K562 (cell line): Measurements from ENCODE around the gene TECTA.

ENCODE experiments used
- CTCF ChIP-seq, 3 experiments: IDR thresholded peaks in 2 of 3; conservative IDR thresholded peaks in 1 of 3; 2 replicates each; pipeline ENCODE4 v1.5.1; 2011 to 2012; ENCODE audit warnings: low read length in 3 of 3, mild to moderate bottlenecking in 3 of 3, control low read depth in 2 of 3, improper control_type of control experiment in 1 of 3, inconsistent platforms in 1 of 3, low read depth in 1 of 3, mixed read lengths in 1 of 3, moderate library complexity in 1 of 3; ENCODE audit not compliant: insufficient read depth in 2 of 3
- E2F4 ChIP-seq: sonication (generic); formaldehyde crosslinking; IDR thresholded peaks from 2 replicates; pipeline ENCODE4 v1.8.0; 2022; ENCODE audit warnings: mild to moderate bottlenecking, low read depth, missing genetic modification reagents
- ESRRA ChIP-seq: fragments of 450-650 bp; IDR thresholded peaks from 2 replicates; pipeline ENCODE4 v1.6.1; 2014; ENCODE audit warnings: low read depth, mild to moderate bottlenecking, moderate library complexity, borderline replicate concordance
- HDAC6 ChIP-seq: IDR thresholded peaks from 2 replicates; pipeline ENCODE4 v1.6.1; 2012; ENCODE audit warnings: low read depth, mild to moderate bottlenecking, control low read depth, inconsistent platforms, low read length, moderate library complexity
- NCOA2 ChIP-seq, 2 experiments: fragments of 450-650 bp; IDR thresholded peaks; 2 replicates each; pipeline ENCODE4 v1.6.1; 2018; ENCODE audit warnings: mild to moderate bottlenecking in 2 of 2, moderate library complexity in 1 of 2; ENCODE audit not compliant: partially characterized antibody in 2 of 2
- POLR2A ChIP-seq: fragments of 450-650 bp; conservative IDR thresholded peaks from 2 replicates; pipeline ENCODE4 v1.6.1; 2016
- POLR2AphosphoS5 ChIP-seq: IDR thresholded peaks from 2 replicates; pipeline ENCODE4 v1.6.1; 2011; ENCODE audit warnings: mild to moderate bottlenecking, low read depth, low read length, moderate library complexity; ENCODE audit not compliant: control insufficient read depth, insufficient read depth
- RBM22 ChIP-seq: fragments of 200-400 bp; formaldehyde crosslinking; IDR thresholded peaks from 2 replicates; pipeline ENCODE4 v1.6.1; 2018; ENCODE audit warnings: low read length, low read depth; ENCODE audit not compliant: poor library complexity, severe bottlenecking
- TRIM28 ChIP-seq: fragments of 450-650 bp; IDR thresholded peaks from 2 replicates; pipeline ENCODE4 v1.6.1; 2017
- ZFP1 ChIP-seq: fragments of 450-650 bp; formaldehyde crosslinking; IDR thresholded peaks from 2 replicates; pipeline ENCODE4 v1.4.0; 2020; ENCODE audit warnings: mild to moderate bottlenecking, mixed read lengths
- ZNF175 ChIP-seq: fragments of 200-800 bp; sonication (Bioruptor generic); IDR thresholded peaks from 2 replicates; pipeline ENCODE4 v1.6.1; 2016; ENCODE audit warnings: low read depth, mild to moderate bottlenecking, missing genetic modification characterization, missing compliant biosample characterization
- ZNF274 ChIP-seq: IDR thresholded peaks from 2 replicates; pipeline ENCODE4 v1.6.1; 2011; ENCODE audit warnings: low read depth, mild to moderate bottlenecking, low read length, moderate library complexity, borderline replicate concordance

DNA sequence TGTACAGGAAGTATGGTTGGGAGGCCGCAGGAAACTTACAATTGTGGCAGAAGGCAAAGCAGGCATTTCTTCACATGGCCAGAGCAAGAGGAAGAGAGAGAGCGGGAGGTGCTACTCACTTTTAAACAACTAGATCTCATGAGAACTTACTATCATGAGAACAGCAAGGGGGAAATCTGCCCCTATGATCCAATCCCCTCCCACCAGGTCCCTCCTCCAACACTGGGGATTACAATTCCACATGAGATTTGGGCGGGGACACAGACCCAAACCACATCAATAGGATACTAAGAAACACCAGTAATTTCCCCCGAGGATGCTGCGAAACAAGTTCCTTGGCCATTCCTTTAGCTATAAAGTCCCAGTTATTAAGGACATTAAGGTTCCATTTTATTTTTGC lies 97.4 kb downstream of the TECTA start:
- TF ChIP-seq ZNF175 (CRISPR knock-in tag) = no peak
- TF ChIP-seq POLR2A = no peak
- no peak for TF ChIP-seq RBM22
- no peak for TF ChIP-seq HDAC6
- TF ChIP-seq ESRRA = no peak
- no peak for TF ChIP-seq E2F4 (CRISPR knock-in tag)
- no peak for TF ChIP-seq CTCF (IDR thresholded peaks at IDR 0.05 in 2 of 3, conservative IDR thresholded peaks at IDR 0.05 in 1 of 3; ENCODE audit: insufficient read depth in 2 of 3, low read depth in 1 of 3, low read length in 3 of 3)
- no peak for TF ChIP-seq POLR2AphosphoS5
- no peak for TF ChIP-seq ZNF274
- TF ChIP-seq TRIM28 = no peak
- no peak for TF ChIP-seq NCOA2 (IDR thresholded peaks at IDR 0.05; ENCODE audit: partially characterized antibody in 2 of 2)
- no peak for TF ChIP-seq ZFP1
